A204.1 (cell line): ENCODE results near the gene SPRYD3.
A peak's percentile ranks its signal among the peaks of the same experiment; 100 is the strongest.
"Not testable (repeated sequence)": the region's sequence is repeated elsewhere in the genome, so short reads cannot be mapped to it uniquely, and the experiment has no call there.

Experiments
- FAIRE-seq: peaks from 2 replicates; lab custom pipeline; 2012; peaks lifted over from hg19 to GRCh38; lab: Jason Lieb, UNC

SPRYD3 gene, protein sequence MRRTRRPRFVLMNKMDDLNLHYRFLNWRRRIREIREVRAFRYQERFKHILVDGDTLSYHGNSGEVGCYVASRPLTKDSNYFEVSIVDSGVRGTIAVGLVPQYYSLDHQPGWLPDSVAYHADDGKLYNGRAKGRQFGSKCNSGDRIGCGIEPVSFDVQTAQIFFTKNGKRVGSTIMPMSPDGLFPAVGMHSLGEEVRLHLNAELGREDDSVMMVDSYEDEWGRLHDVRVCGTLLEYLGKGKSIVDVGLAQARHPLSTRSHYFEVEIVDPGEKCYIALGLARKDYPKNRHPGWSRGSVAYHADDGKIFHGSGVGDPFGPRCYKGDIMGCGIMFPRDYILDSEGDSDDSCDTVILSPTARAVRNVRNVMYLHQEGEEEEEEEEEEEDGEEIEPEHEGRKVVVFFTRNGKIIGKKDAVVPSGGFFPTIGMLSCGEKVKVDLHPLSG

DNA sequence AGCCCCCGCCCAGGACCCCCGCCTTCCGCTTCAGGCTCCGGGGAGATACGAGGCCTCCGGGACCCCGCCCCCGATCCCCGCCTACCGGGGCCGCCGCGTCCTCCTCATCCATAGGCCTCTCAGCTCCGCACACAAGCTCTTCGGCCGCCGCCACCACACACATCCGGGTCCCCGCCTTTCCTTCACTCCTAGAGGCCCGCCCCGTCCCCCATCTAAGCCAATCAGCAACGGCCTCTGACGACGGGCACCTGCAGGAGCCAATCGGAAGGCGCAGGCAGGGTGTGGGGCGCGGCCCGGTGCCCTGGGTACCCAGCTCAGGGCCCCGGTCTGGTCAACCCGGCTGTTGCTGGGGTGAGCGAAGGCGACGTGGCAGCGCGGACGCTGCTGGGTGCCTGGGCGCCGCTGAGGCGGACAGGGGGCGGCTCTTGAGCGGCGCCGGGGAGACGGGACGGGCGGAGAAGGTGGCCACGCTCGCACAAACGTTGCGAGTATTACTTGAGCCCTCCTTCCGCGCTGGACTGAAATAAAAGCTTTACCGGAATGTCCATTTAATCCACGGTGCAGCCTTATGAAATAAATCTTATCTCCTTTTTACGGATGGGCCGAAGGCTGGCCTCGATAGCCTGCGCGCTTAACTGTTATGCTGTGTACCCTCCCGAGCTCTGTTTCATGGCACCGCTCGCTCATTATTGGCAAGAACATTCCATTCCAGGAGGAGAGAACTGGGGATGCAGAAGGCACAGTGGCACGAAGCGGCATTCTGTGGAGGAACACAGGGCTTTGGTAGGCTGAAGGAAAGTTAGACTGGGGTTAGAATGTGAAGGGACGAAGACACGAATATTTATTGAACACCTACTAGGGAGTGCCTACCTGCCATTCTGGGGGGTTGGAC is at the start of gene SPRYD3:
Gene SPRYD3, minus strand, starts transcription at position 165 of the 892 bp plus-strand sequence. Its CDS starts 57 bp downstream, at position 108.
- peak; percentile 81 for FAIRE-seq

DNA sequence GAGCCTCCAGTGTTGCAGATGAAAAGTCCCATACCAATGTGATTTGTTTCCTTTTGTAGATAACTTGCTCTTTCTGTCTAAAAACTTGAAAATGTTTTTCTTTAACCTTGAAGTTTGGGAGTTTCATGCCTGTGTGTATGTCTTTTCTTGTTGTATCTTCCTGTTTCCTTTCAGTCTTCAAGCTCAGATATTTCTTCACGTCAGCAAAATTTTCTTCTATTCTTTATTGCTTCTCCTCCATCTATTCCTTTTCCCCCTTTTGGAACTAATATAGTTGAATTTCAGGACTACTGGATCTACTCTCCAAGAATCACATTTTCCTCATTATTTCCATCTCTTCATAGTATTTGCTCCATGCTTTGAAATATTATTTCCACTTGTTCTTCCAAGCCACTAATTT is 48.0 kb upstream of the SPRYD3 start:
- FAIRE-seq: no peak

DNA sequence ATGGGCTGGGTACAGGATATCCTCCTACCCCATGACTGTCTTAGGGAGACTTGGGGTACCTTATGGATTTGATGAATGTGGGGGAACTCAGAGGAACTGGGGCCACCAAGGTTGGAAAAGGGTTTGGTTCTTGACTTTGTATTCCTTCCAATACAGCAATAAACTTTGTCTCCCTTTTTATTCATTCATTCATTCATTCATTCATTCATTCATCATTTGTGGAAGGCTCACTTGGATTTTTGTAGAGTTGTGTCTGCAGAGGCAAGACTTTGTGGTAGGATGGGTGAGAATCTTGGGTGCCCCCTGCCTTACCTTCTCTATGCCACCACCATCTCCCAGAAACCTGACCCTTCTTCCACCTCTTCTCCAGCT is 45.1 kb upstream of the SPRYD3 start:
- FAIRE-seq: no peak

DNA sequence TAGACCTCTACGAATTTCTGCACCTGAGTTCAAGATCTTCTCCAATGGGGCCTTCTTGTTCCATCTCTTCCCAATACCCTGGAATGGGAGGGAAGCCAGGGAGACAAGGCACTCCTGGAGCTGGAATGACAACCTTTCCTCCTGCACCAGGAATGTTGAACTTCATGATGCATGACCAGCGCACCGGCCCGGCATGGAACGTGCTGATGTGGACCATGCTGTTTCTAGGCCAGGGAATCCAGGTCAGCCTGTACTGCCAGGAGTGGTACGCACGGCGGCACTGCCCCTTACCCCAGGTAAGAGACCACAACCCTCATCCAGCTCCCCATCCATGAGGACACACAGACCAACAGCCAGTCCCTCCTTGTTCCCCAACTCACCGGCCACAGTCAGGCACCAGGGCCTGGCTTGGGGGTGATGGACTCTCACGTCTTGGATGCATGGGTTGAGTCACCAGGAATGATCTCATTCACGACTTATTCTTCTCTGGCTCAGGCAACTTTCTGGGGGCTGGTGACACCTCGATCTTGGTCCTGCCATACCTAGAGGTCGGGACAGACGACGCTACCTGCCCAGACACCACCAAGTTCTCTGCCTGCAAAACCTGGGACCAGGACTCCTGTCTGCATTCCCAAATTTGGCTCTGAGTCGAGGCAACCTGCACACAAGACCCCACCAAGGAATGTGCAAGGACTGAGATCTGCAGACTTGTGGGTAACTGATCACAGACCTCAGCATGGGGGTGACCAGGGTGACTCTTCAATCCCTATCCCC is 44.6 kb upstream of the SPRYD3 start:
- no peak for FAIRE-seq

DNA sequence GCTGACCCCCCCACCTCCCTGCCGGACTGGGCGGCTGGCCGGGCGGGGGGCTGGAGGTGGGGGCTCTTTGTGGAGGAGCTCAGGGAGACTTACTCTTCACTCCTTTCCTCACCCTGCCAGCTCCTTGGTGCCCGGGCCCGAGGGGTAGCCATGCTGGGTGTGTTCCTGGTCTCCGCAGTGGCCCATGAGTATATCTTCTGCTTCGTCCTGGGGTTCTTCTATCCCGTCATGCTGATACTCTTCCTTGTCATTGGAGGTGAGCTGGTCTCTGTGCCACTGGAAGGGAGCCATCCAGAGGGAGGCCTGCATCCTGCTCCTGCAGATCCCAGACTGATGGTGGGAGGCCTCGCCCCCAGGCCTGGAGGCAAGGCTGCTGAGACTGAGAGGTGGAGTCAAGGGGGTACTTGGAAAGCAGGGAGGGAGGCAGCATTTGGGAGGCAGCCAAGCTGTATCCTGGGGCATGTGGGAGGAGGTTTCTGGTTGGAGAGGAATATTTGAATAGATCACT is 43.8 kb upstream of the SPRYD3 start:
- FAIRE-seq: no peak

DNA sequence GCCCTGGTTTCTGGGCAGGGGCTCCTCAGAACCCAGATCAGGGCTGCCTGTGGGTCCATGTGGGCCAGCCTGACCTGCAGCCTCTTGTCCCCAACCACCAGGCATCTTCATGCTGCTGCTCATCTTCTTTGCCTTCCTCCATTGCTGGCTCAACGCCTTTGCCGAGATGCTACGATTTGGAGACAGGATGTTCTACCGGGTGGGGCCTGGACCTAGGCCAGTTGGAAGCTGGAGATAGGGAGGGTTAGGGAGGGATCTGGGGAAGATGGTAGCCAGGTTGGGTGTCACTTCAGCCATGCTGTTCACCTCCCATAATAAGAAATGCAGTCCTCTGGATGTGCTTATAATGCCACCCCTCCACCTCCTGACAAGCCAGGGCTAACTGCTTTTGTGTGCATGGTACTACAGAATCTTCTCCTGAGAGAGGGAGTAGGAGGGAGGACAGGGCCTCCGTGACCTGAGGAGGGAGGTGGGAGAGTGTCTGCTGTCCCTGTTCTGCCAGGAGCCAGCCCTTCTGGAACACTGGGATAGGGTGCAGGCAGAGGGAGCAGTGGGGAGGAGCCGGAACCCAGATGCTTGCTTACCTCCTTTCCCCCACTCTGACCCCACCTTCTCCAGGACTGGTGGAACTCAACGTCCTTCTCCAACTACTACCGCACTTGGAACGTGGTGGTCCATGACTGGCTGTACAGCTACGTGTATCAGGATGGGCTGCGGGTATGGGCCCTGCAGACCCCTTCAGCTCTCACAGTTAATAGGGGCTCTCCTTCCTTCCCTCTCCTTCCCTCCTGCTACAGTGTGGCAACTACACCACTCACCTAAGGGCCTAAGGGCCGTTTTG is 41.7 kb upstream of the SPRYD3 start:
- FAIRE-seq: no peak

DNA sequence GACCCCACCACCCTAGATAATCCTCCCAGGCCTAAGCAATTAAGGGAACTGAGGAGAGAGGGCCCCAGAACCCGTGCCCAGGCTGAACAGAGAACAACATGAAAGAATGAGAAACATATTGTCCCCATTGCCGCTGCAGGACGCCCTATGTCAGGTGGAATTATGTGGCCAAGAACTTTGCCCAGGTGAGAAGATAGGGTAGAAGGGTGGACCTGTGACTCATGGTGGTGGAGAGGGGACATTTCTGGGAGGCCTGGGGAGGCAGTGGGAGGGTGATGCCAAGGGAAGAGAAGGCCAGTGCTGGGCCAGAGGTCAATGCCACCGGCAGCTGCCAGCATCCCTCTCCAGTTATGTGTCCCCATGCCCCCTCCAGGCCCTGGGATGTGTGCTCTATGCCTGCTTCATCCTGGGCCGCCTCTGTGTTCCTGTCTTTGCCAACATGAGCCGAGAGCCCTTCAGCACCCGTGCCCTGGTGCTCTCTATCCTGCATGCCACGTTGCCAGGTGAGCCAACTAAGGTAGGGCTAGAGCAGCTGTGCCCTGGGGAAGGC is 39.6 kb upstream of the SPRYD3 start:
- no peak for FAIRE-seq

DNA sequence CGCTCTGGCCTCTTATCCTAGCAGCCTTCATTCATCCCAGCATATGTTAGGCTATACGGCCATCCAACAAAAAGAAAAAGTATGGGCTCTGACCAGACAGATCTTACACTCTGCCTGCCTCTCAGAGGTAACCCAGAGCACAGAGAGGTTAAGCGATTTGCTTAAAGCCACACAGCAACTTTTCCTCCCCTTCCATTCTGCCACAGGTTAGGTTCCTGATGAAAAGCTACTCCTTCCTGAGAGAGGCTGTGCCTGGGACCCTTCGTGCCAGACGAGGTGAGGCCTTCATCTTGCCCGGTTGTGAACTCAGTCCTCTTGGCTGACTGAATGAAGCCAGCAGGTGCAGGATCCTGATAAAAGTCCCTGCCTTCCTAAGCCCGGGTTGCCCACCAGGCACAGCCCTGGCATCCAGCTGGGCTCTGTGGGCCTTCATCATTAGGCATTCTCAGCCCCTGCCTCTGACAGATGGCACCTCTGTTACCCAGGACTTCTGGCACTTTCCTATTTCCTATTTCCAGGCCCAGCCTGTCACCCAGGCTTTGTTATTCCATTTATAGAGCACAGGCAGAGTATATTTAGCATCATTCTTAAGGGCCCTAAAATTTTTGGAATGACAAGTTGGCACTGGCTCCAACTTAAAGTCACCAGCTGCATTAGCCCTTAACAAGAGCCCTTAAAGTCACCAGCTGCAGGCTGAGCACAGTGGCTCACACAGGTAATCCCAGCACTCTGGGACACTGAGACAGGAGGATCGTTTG is 36.9 kb upstream of the SPRYD3 start:
- no peak for FAIRE-seq

DNA sequence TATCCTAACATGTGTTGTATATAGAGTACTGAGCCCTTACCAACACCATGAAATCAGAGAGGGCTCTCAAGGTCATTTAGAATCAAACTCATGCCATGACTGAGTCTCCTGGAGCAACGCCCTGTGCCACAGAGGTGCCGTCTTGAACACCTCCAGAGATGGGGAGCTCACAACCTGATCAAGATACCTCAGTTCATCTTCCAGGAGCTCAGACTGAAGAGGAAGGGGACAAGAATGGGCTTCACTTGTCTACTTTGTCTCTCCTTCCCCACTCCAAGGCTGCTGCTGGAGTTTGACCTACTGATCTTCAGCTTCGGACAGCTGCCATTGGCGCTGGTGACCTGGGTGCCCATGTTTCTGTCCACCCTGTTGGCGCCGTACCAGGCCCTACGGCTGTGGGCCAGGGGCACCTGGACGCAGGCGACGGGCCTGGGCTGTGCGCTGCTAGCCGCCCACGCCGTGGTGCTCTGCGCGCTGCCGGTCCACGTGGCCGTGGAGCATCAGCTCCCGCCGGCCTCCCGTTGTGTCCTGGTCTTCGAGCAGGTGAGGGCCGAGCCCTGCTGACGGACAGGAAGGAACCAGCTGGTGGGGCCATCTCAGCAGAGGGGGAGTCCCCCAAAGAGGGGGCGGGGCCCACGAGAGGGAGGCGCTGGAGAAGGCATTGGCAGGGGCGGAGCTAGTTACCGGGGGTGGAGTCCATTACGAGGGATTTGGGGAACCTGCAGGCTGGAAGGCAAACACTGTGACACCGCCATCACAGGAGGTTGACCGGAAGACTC is 36.1 kb upstream of the SPRYD3 start:
- no peak for FAIRE-seq

DNA sequence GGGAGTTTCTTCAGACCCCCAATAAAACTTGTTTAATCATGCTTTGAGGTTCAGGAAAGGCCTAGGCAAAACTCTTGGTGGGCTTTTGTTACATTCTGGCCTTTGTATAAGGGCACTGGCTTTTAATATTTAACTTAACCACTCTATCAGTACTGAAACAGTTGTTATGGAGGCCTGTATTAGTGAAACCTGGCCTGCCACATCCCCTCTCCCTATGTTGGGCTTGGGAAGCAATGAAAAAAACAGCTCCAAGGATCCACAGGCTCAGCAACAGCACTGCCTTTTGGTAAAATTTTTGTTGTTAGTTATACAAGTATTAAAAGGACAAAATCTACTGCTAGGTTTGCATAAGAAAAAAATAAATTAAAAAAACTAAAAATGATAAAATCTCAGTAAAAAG is 34.8 kb upstream of the SPRYD3 start:
- no peak for FAIRE-seq

DNA sequence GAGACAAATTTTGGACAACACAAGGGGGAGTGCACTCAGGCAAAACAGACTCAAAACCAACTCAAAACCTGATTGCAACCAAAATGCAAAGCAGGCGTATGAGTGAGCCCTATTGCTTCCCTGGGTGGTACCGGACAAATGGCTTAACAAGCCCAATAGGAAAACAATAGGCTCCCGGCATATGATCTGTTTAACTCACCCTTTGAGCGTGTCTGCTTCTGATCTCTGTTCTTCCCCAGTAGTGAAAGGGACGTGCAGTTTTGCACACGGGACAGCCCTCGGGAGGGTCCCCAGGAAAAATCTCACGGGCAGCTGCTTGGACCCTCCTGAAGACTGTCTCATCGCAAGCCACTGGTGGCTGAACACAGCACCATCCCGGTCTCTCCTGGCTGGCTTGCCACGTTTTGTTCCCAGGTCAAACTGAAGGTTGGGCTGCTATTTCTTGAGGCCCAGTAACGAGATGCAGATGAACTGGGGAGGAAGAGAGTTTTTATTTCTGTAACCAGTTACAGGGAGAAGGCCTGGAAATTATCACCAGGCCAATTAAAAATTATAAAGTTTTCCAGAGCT is 34.0 kb upstream of the SPRYD3 start:
- no peak for FAIRE-seq

DNA sequence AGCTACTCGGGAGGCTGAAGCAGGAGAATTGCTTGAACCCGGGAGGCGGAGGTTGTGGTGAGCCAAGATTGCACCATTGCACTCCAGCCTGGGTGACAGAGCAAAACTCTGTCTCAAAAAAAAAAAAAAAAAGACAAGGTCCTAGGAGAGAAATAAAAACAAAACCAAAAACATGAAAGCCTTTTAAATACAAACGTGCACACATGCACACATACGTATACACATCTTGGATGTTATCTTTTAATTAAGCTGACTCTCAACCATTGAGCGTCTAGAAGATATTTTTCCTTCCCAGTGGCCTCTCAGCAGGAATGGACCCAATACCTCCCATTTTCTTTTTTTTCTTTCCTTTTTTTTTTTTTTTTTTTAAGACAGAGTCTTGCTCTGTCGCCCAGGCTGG is 33.2 kb upstream of the SPRYD3 start:
- not testable (repeated sequence) for FAIRE-seq

DNA sequence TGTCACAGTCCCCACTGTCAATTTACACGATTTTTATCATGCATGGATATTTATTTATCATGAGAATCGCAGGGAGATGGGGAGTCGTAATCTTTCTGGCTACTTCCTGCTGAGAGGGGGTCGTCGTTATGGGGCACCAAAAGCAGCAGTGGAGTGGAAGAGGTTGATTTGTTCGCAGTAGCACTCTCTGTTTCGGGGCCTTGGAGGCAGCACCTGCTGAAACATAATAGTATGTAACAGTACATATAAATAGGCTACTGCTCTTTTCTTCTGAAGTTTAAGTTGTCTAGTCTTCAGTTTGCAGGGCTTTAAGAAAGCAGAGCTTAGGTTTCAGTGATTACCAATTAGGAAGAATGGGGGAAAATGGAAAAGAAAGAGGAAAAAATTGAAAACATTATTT is 27.9 kb upstream of the SPRYD3 start:
- no peak for FAIRE-seq

DNA sequence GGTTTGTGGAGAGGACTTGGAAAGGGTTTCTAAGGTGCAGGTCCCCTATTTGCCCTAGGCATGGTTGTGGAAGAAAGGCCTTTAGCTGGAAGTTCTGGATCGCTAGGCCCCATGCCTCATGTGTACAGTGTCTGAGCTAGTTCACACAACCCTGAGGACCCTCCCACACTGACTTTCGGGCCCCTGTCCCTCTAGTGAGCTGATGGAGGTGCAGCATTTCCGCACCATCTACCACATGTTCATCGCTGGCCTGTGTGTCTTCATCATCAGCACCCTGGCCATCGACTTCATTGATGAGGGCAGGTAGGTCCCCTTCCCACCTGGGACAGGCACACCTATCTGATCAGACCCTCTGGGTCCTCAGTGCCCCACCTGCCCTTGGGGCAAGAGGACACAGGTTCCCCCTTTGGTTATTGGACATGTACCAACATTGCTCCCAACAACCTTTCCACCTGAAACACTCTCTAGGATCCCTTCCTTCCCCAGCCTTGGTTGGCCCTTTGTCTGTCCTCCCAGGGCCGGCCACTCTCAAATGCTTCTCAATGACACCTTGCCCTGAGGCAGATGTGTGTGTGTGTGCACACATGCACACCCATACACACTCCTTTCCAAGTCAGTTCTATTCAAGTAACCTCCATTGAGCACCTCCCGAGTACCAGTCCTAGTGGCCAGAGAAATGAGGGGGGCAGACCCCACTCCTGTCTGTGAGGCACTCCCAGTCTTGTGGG is 26.7 kb upstream of the SPRYD3 start:
- no peak for FAIRE-seq

DNA sequence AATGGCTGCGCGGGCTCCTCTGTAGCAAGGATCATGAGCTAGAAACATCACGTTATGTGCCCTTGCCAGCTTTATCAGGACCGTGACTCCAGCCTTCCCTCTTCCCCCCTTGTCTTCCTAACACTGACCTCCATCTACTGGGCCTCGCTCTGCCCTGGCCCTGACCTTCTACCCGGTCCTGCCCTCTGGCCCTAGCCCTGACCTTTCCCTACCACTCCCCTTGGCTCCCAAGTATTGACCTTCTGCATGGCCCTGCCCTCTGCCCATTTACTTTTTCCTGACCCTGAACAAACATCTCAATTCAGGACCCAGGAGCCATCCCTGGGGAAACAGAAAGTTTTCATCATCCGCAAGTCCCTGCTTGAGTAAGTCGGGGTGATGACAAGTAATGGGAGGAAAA is 26.1 kb upstream of the SPRYD3 start:
- no peak for FAIRE-seq

DNA sequence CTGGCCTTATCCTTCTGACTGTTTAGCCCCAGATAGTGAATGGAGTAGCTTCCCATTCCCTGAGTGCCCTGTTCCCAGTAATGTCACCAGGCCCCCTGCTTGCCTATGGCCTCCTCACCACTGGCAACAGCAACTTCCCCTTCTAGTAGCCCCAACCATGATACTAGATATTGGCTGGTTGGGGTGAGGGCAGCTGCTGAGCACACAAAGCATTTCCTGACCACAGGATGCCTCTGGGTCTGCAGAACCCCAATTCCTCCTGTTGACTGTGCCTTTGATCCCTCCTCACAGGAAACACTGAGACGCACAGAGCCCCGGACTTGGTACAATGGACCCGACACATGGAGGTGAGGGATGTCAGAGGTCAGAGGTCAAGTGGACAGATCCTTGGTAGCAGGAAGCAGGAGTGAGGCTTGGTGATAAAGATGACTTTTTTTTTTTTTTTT is 24.7 kb upstream of the SPRYD3 start:
- FAIRE-seq: no peak

DNA sequence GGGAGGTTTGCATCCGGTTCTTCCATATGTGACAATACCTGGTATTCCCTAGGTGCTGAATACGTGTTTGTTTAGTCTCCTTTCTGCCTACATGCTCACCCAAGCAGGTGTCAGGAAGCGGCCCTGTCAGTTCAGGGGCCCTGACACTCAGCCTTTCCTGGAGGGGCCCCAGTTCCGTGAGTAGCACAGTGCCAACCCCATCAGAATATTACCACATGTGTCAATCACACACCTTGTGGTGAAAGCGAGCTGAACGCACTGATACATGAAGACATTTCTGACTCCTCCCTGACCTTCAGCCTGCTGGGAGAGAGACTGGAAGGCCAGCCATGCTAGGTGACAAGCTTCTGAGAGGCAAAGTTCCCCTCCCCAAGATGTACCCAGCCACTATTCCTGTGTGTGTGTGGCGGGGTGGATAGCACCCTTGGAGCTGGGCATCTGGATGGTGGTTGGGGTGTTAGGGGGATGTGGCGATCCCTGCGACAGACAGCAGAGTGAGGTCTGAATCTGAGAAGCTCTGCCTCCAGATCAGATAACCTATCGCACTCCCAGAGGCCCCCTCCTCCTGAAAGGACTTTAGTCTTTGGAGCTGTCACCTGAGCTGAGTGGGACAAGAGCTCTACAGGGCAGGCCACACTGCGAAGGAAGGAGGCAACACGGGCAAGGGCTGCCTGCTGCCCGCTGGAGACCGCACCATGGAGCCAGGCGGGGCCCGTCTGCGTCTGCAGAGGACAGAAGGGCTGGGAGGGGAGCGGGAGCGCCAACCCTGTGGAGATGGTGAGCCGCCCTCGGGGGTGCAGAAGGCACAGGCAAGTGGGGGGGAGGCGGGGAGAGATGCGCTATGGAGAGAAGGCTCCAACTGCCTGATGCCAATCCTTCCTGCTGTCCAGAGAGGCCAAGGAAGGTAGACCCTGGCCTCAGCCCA is 24.0 kb upstream of the SPRYD3 start, which contains the start of gene SOAT2:
Gene SOAT2, plus strand, starts transcription at position 604 of the 925 bp plus-strand sequence. Its CDS starts 92 bp downstream, at position 696.
- no peak for FAIRE-seq
